IPS-15b (cell line): Measurements from ENCODE around the gene TRIM29.

Experiments
- H3K27me3 ChIP-seq: one replicate; pipeline ENCODE4 v1.6.1; 2013; ENCODE audit warnings: low read length; ENCODE audit not compliant: control insufficient read depth, insufficient read depth
- H3K36me3 ChIP-seq: one replicate; pipeline ENCODE4 v1.6.1; 2013; ENCODE audit warnings: low read length; ENCODE audit not compliant: control insufficient read depth, insufficient read depth
- H3K4me1 ChIP-seq: one replicate; pipeline ENCODE4 v1.6.1; 2013; ENCODE audit warnings: mild to moderate bottlenecking, low read length; ENCODE audit not compliant: control insufficient read depth, insufficient read depth
- H3K4me3 ChIP-seq: one replicate; pipeline ENCODE4 v1.5.1; 2013; ENCODE audit warnings: low read depth, low read length
- H3K9ac ChIP-seq: one replicate; pipeline ENCODE4 v1.6.1; 2013; ENCODE audit warnings: low read depth, mild to moderate bottlenecking, low read length
- H3K9me3 ChIP-seq: one replicate; pipeline ENCODE4 v1.6.1; 2013; ENCODE audit warnings: mild to moderate bottlenecking, low read length; ENCODE audit not compliant: control insufficient read depth, insufficient read depth

Gene TRIM29

GRCh38 chr11:120169981-120170698 is 32.2 kb upstream of the TRIM29 start:
- Histone ChIP-seq H3K9me3 (no peaks in the 10 kb centered on the region), H3K27me3 (peaks cover 86% of the 10 kb centered on the region), H3K4me3 (no peak overlapping the region)

GRCh38 chr11:120168960-120169681 is 31.2 kb upstream of the TRIM29 start:
- Histone ChIP-seq H3K9me3 (no peaks in the 10 kb centered on the region), H3K9ac (peak overlapping the region; percentile 54), H3K4me3 (peak overlapping the region; percentile 75), H3K36me3 (no peaks in the 10 kb centered on the region), H3K27me3 (peaks cover 82% of the 10 kb centered on the region), H3K4me1 (no peaks in the 10 kb centered on the region)

More at GRCh38 chr11:120169981-120170698, 32.2 kb upstream of the TRIM29 start:
- Histone ChIP-seq H3K36me3 (no peaks in the 10 kb centered on the region), H3K9ac (no peak overlapping the region), H3K4me1 (no peaks in the 10 kb centered on the region)

- Histone ChIP-seq H3K4me3 (peak overlapping the region; percentile 75), H3K9me3 (no peaks in the 10 kb centered on the region), H3K27me3 (peaks cover 74% of the 10 kb centered on the region), H3K4me1 (no peaks in the 10 kb centered on the region), H3K36me3 (no peaks in the 10 kb centered on the region), H3K9ac (peak overlapping the region; percentile 54)
Observed at GRCh38 chr11:120168108-120168959, 30.4 kb upstream of the TRIM29 start.

GRCh38 chr11:120167659-120168058 is 29.7 kb upstream of the TRIM29 start:
- Histone ChIP-seq H3K9me3 (no peaks in the 10 kb centered on the region), H3K27me3 (peaks cover 69% of the 10 kb centered on the region), H3K4me3 (no peak overlapping the region), H3K36me3 (no peaks in the 10 kb centered on the region), H3K9ac (no peak overlapping the region), H3K4me1 (no peaks in the 10 kb centered on the region)

- Histone ChIP-seq H3K4me1 (no peaks in the 10 kb centered on the region), H3K27me3 (peaks cover 3% of the 10 kb centered on the region), H3K9ac (no peak overlapping the region), H3K36me3 (no peaks in the 10 kb centered on the region), H3K9me3 (no peaks in the 10 kb centered on the region), H3K4me3 (no peak overlapping the region)
Observed at GRCh38 chr11:120160436-120160835, 22.5 kb upstream of the TRIM29 start.

GRCh38 chr11:120153221-120153620 is 15.3 kb upstream of the TRIM29 start:
- H3K4me3 ChIP-seq: no peak overlapping the region
- H3K36me3 ChIP-seq: no peaks in the 10 kb centered on the region
- H3K9me3 ChIP-seq: no peaks in the 10 kb centered on the region
- H3K9ac ChIP-seq: no peak overlapping the region
- no peaks in the 10 kb centered on the region for H3K27me3 ChIP-seq
- H3K4me1 ChIP-seq: no peaks in the 10 kb centered on the region

- H3K9me3 ChIP-seq: no peaks in the 10 kb centered on the region
- no peaks in the 10 kb centered on the region for H3K36me3 ChIP-seq
Observed at GRCh38 chr11:120151536-120151935, 13.6 kb upstream of the TRIM29 start.

GRCh38 chr11:120149246-120149645 is 11.3 kb upstream of the TRIM29 start:
- Histone ChIP-seq H3K4me1 (no peaks in the 10 kb centered on the region), H3K36me3 (no peaks in the 10 kb centered on the region), H3K4me3 (no peak overlapping the region), H3K9me3 (no peaks in the 10 kb centered on the region), H3K9ac (no peak overlapping the region), H3K27me3 (peaks cover 3% of the 10 kb centered on the region)

More at GRCh38 chr11:120151536-120151935, 13.6 kb upstream of the TRIM29 start:
- no peaks in the 10 kb centered on the region for H3K4me1 ChIP-seq
- no peaks in the 10 kb centered on the region for H3K27me3 ChIP-seq
- H3K9ac ChIP-seq: no peak overlapping the region
- no peak overlapping the region for H3K4me3 ChIP-seq

- H3K4me1 ChIP-seq: no peaks in the 10 kb centered on the region
- no peak overlapping the region for H3K4me3 ChIP-seq
- H3K9me3 ChIP-seq: no peaks in the 10 kb centered on the region
- peaks cover 3% of the 10 kb centered on the region for H3K27me3 ChIP-seq
- H3K36me3 ChIP-seq: no peaks in the 10 kb centered on the region
- no peak overlapping the region for H3K9ac ChIP-seq
Observed at GRCh38 chr11:120147950-120148270, 10.0 kb upstream of the TRIM29 start.

- no peak overlapping the region for H3K4me3 ChIP-seq
- no peaks in the 10 kb centered on the region for H3K9me3 ChIP-seq
- H3K36me3 ChIP-seq: no peaks in the 10 kb centered on the region
- H3K27me3 ChIP-seq: peaks cover 3% of the 10 kb centered on the region
- no peaks in the 10 kb centered on the region for H3K4me1 ChIP-seq
- no peak overlapping the region for H3K9ac ChIP-seq
Observed at GRCh38 chr11:120147094-120147949, 9.4 kb upstream of the TRIM29 start.
